ENCODE results near the gene CFDP1. TPM values are rescaled to one million over a fixed set of nuclear protein-coding genes. Genes with fewer than 3 reads are reported as not detected.

CFDP1 gene
- total RNA-seq, 1 donor from 2014 or later: 49.0 TPM

GRCh38 chr16:75307506-75307905 is 125.8 kb downstream of the CFDP1 start:
- Histone ChIP-seq H3K4me1 (peaks cover 24% of the 10 kb centered on the region), H3K36me3 (no peaks in the 10 kb centered on the region), H3K27me3 (no peaks in the 10 kb centered on the region), H3K9me3 (no peaks in the 10 kb centered on the region), H3K27ac (no peak overlapping the region), H3K4me3 (no peak overlapping the region)
- no peak for DNase-seq
- intact Hi-C loops (cut with DNase I): no loop called here
- TF ChIP-seq CTCF (IDR thresholded peaks at IDR 0.05): no peak
- no peak for ATAC-seq

- intact Hi-C loops (cut with DNase I): no loop called here
- Histone ChIP-seq H3K36me3 (peaks cover 10% of the 10 kb centered on the region), H3K27ac (peak overlapping the region; percentile 81), H3K4me3 (no peak overlapping the region), H3K27me3 (no peaks in the 10 kb centered on the region), H3K9me3 (no peaks in the 10 kb centered on the region), H3K4me1 (peaks cover 21% of the 10 kb centered on the region)
- DNase-seq (no peak), ATAC-seq (peak; percentile 67)
- TF ChIP-seq CTCF (IDR thresholded peaks at IDR 0.05): no peak
Measured at GRCh38 chr16:75306099-75306762, 127.1 kb downstream of the CFDP1 start.

GRCh38 chr16:75305364-75306098 is 127.8 kb downstream of the CFDP1 start:
- H3K4me1 ChIP-seq: peaks cover 21% of the 10 kb centered on the region
- H3K27me3 ChIP-seq: no peaks in the 10 kb centered on the region
- H3K4me3 ChIP-seq: no peak overlapping the region
- no peak for TF ChIP-seq CTCF (IDR thresholded peaks at IDR 0.05)
- intact Hi-C loops (cut with DNase I): no loop called here
- ATAC-seq (peak; percentile 88), DNase-seq (no peak)
- peaks cover 17% of the 10 kb centered on the region for H3K36me3 ChIP-seq
- no peaks in the 10 kb centered on the region for H3K9me3 ChIP-seq
- peak overlapping the region; percentile 81 for H3K27ac ChIP-seq

GRCh38 chr16:75304521-75305363 is 128.6 kb downstream of the CFDP1 start:
- Histone ChIP-seq H3K4me1 (peaks cover 21% of the 10 kb centered on the region), H3K9me3 (no peaks in the 10 kb centered on the region), H3K27me3 (no peaks in the 10 kb centered on the region), H3K27ac (peak overlapping the region; percentile 81), H3K4me3 (no peak overlapping the region), H3K36me3 (peaks cover 22% of the 10 kb centered on the region)
- intact Hi-C loops (cut with DNase I): no loop called here
- TF ChIP-seq CTCF (IDR thresholded peaks at IDR 0.05): no peak
- no peak for DNase-seq
- ATAC-seq: peak; percentile 28

- H3K27ac ChIP-seq: no peak overlapping the region
- no peaks in the 10 kb centered on the region for H3K9me3 ChIP-seq
- no peaks in the 10 kb centered on the region for H3K27me3 ChIP-seq
- no peak overlapping the region for H3K4me3 ChIP-seq
- H3K4me1 ChIP-seq: peaks cover 21% of the 10 kb centered on the region
- intact Hi-C loops (cut with DNase I): no loop called here
- no peak for ATAC-seq
- H3K36me3 ChIP-seq: peaks cover 28% of the 10 kb centered on the region
- no peak for DNase-seq
- no peak for TF ChIP-seq CTCF (IDR thresholded peaks at IDR 0.05)
Measured at GRCh38 chr16:75301804-75302203, 131.5 kb downstream of the CFDP1 start.
